Activated naive CD4-positive, alpha-beta T cell treated with anti-CD3 and anti-CD28 coated beads, Interleukin-2, amount 10 ng/mL, durations not matched to agents 5 hours and 36 hours (primary cell): ENCODE data around the gene CCDC90B. TPM values are rescaled to one million over a fixed set of nuclear protein-coding genes. Genes with fewer than 3 reads are reported as not detected.

ENCODE experiments used
- total RNA-seq, 2 experiments: library from RNA; stranded (reverse); gene quantifications; one replicate each; pipeline ENCODE4 v1.2.3, GENCODE V29; 2021

CCDC90B gene
- total RNA-seq: 10 to 100 TPM; 28.1 to 32.5 TPM

DNA sequence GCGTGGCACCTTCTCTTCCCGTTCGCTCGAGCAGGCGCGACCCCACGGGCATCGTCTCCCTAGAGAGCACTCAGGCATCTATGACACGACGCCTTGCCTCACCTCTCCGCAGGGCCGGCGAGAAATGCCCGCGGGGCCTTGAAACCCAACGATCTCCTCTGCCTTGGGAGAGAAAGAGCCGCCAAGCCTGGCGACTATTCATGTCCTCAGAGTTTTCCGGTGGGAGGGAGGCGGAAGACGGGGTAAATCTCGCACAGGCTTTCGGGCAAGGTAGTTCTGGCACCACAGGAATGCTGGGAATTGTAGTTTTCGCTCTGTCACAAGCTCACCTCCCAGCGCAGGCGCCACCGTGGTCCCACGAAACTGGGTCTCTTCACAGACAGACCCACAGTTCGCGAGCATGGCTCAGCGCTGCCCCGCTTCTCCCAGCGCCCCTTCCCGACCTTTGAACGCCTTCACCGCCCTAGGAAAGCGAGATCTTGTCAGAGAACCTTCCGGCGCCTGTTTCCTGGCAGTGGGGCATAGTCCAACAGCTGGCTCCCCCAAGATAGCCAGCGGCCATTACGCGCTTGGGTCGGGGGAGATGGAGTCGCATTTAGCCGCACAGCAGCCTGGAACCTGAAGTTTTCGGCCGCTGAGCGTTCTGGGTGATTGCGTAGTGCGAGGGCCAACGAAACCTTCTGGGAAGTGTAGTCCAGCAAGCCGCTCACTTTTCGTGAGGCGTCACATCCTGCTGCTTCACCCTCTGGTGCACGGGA, at the start of gene CCDC90B:
Gene CCDC90B (minus strand): TSS at position 597 of the 758 bp plus-strand sequence. CDS start 395 bp downstream, at position 202.

Other genes with a start within 250 kb of the CCDC90B start
- 10 to 100 TPM; 11.8 to 12.6 TPM for gene RAB30, start 214.5 kb downstream of the CCDC90B start, total RNA-seq
- 10 to 100 TPM; 81.7 to 87.0 TPM for gene PCF11, start 129.2 kb downstream of the CCDC90B start, total RNA-seq
- gene ANKRD42, start 92.7 kb downstream of the CCDC90B start, total RNA-seq: 1 to 10 TPM; 1.5 to 2.4 TPM